K562 (cell line): Measurements from ENCODE around the gene PIH1D1. TPM values are rescaled to one million over a fixed set of nuclear protein-coding genes. Genes with fewer than 3 reads are reported as not detected.
A peak's percentile ranks its signal among the peaks of the same experiment; 100 is the strongest.

Experiments
- BCOR ChIP-seq: fragments of 450-650 bp; IDR thresholded peaks from 2 replicates; pipeline ENCODE4 v1.6.1; 2016
- CBFB ChIP-seq: sonication (generic); formaldehyde crosslinking; IDR thresholded peaks from 2 replicates; pipeline ENCODE4 v1.4.0; 2020; ENCODE audit warnings: mild to moderate bottlenecking, missing genetic modification reagents
- ERF ChIP-seq: fragments of 450-650 bp; formaldehyde crosslinking; IDR thresholded peaks from 2 replicates; pipeline ENCODE4 v1.4.0; 2020; ENCODE audit warnings: mild to moderate bottlenecking, mixed read lengths
- HCFC1 ChIP-seq: IDR thresholded peaks from 2 replicates; pipeline ENCODE4 v1.6.1; 2012; ENCODE audit warnings: low read depth, low read length, improper control_type of control experiment
- HDAC2 ChIP-seq: fragments of 450-650 bp; IDR thresholded peaks from 2 replicates; pipeline ENCODE4 v1.6.1; 2016; ENCODE audit warnings: mild to moderate bottlenecking
- JUND ChIP-seq, 2 experiments: IDR thresholded peaks; 2 replicates in 1 of 2; 3 replicates in 1 of 2; pipeline ENCODE4 v1.6.1; 2011; ENCODE audit warnings: borderline replicate concordance in 2 of 2, low read depth in 2 of 2, low read length in 2 of 2, improper control_type of control experiment in 1 of 2, missing biosample characterization in 1 of 2, missing genetic modification characterization in 1 of 2, missing genetic modification reagents in 1 of 2
- L3MBTL2 ChIP-seq: fragments of 450-650 bp; IDR thresholded peaks from 2 replicates; pipeline ENCODE4 v1.6.1; 2016; ENCODE audit warnings: mild to moderate bottlenecking, moderate library complexity
- WHSC1 ChIP-seq: IDR thresholded peaks from one replicate; pipeline ENCODE4 v1.6.1; 2012; ENCODE audit warnings: low read length, control low read depth, inconsistent platforms
- ZNF75A ChIP-seq: fragments of 450-650 bp; formaldehyde crosslinking; IDR thresholded peaks from 2 replicates; pipeline ENCODE4 v1.4.0; 2020; ENCODE audit warnings: mild to moderate bottlenecking
- polyA plus RNA-seq, 8 experiments: library from polyadenylated mRNA; depleted of rRNA in 4 of 8; stranded (reverse) in 5 of 8; unstranded in 3 of 8; fragments of >200 nt; fragmentation: Nextera tagmentation in 2 of 8; fragmentation: Illumina TruSeq in 1 of 8; extraction: Ambion mirVana in 2 of 8; extraction: Trizol in 1 of 8; gene quantifications; 2 replicates each; pipeline versions ENCODE4 v1.2.1 to v1.2.3, GENCODE V29; 2011 to 2014; ENCODE audit warnings: inconsistent platforms in 1 of 8, missing spikeins in 1 of 8
- total RNA-seq, 7 experiments: library from RNA; depleted of rRNA in 6 of 7; stranded (reverse); fragments of >200 nt in 6 of 7; fragmentation: Illumina TruSeq in 2 of 7; extraction: Trizol in 2 of 7; gene quantifications; 2 replicates each; pipeline versions ENCODE4 v1.2.1 to v1.2.3, GENCODE V29; 2011 to 2021; ENCODE audit warnings: low replicate concordance in 1 of 7
- TF ChIP-seq, protein P1 (sequence below): sonication (generic); formaldehyde crosslinking; IDR thresholded peaks from 2 replicates; pipeline ENCODE4 v1.9.0; 2022; ENCODE audit warnings: mild to moderate bottlenecking, missing genetic modification reagents
- TF ChIP-seq, protein P2 (sequence below), 2 experiments: IDR thresholded peaks; 2 replicates each; pipeline ENCODE4 v1.6.1; 2011; ENCODE audit warnings: borderline replicate concordance in 1 of 2, control low read depth in 1 of 2, low read depth in 1 of 2, low read length in 1 of 2, mild to moderate bottlenecking in 1 of 2, mixed read lengths in 1 of 2, moderate library complexity in 1 of 2; ENCODE audit not compliant: insufficient read depth in 1 of 2, insufficient read length in 1 of 2, poor library complexity in 1 of 2, severe bottlenecking in 1 of 2; ENCODE audit errors: extremely low read depth in 1 of 2
- TF ChIP-seq, protein P3 (sequence below): sonication (generic); formaldehyde crosslinking; IDR thresholded peaks from 2 replicates; pipeline ENCODE4 v1.8.0; 2022; ENCODE audit warnings: mild to moderate bottlenecking, low read depth, missing genetic modification reagents
- TF ChIP-seq, protein P4 (sequence below): sonication (generic); formaldehyde crosslinking; IDR thresholded peaks from 2 replicates; pipeline ENCODE4 v1.8.0; 2022; ENCODE audit warnings: mild to moderate bottlenecking, missing genetic modification reagents
- TF ChIP-seq, protein P5 (sequence below): fragments of 450-650 bp; IDR thresholded peaks from 2 replicates; pipeline ENCODE4 v1.6.1; 2016; ENCODE audit warnings: antibody characterized with exemption

The PIH1D1 gene
- total and polyA plus RNA-seq, 9 of the 15 experiments (the other 6 are each of a cell fraction or from before 2014, with no cell fraction given) = 26.5 to 224 (median 137) TPM

DNA sequence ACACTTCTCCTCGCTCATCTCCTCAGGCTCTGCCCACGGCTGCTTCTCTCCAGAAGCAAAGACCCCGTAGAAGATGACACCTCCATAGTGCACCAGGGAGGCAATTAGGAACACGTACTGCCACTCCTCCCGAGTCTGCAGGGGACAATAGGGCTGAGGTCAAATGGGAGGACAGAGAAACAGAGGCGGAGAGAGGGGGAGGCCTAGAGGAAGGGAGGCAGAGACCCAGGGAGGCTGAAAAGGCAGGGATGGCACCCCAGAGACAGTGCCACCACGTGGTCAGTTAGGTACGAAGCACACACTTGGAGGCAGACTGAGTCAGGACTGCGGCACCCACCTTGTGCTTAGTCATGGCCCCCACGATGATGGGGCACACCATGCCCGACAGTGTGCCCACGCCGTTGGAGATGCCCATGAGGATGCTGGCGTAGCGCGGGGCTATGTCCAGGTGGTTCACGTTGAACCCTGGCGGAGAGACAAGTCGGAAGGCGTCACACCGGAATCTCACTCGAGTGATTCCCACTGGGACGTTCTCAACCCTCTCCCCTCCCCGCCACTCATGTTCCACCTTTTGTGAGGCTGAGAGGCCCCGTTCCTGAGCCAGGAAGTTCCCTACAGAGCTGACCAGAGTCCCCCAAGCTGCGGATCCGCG lies 20.8 kb downstream of the PIH1D1 start (continued):
- TF ChIP-seq, protein P1, sequence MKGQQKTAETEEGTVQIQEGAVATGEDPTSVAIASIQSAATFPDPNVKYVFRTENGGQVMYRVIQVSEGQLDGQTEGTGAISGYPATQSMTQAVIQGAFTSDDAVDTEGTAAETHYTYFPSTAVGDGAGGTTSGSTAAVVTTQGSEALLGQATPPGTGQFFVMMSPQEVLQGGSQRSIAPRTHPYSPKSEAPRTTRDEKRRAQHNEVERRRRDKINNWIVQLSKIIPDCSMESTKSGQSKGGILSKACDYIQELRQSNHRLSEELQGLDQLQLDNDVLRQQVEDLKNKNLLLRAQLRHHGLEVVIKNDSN = peak; percentile 75
- TF ChIP-seq, protein P2, sequence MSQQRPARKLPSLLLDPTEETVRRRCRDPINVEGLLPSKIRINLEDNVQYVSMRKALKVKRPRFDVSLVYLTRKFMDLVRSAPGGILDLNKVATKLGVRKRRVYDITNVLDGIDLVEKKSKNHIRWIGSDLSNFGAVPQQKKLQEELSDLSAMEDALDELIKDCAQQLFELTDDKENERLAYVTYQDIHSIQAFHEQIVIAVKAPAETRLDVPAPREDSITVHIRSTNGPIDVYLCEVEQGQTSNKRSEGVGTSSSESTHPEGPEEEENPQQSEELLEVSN (IDR thresholded peaks at IDR 0.05; ENCODE audit: borderline replicate concordance in 1 of 2, extremely low read depth in 1 of 2, insufficient read depth in 1 of 2, insufficient read length in 1 of 2, low read depth in 1 of 2, low read length in 1 of 2, poor library complexity in 1 of 2, severe bottlenecking in 1 of 2) = peak; percentile 69 to 94
- TF ChIP-seq CBFB (CRISPR knock-in tag) = peak; percentile 69; the same call in 1 of the 2 replicates
- TF ChIP-seq JUND (IDR thresholded peaks at IDR 0.05; ENCODE audit: borderline replicate concordance, low read depth, low read length) = peak; percentile 20; the same call in 1 of the 2 replicates
- 0 out of 3 replicates have a peak, but pooled peaks have one; percentile 24 for TF ChIP-seq JUND (tag; IDR thresholded peaks at IDR 0.05; ENCODE audit: borderline replicate concordance, low read depth, low read length)
- TF ChIP-seq, protein P3, sequence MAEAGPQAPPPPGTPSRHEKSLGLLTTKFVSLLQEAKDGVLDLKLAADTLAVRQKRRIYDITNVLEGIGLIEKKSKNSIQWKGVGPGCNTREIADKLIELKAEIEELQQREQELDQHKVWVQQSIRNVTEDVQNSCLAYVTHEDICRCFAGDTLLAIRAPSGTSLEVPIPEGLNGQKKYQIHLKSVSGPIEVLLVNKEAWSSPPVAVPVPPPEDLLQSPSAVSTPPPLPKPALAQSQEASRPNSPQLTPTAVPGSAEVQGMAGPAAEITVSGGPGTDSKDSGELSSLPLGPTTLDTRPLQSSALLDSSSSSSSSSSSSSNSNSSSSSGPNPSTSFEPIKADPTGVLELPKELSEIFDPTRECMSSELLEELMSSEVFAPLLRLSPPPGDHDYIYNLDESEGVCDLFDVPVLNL (CRISPR knock-in tag) = peak; percentile 59
- TF ChIP-seq, protein P4, sequence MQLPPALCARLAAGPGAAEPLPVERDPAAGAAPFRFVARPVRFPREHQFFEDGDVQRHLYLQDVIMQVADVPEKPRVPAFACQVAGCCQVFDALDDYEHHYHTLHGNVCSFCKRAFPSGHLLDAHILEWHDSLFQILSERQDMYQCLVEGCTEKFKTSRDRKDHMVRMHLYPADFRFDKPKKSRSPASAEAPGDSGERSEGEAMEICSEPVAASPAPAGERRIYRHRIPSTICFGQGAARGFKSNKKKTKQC (CRISPR knock-in tag) = 0 out of 2 replicates have a peak, but pooled peaks have one; percentile 43
- no peak for TF ChIP-seq ERF (CRISPR knock-in tag)
- TF ChIP-seq ZNF75A (CRISPR knock-in tag) = no peak
- TF ChIP-seq BCOR = peak; percentile 74; the same call in 1 of the 2 replicates
- TF ChIP-seq L3MBTL2 = peak; percentile 78
- peak; percentile 35 for TF ChIP-seq WHSC1
- TF ChIP-seq, protein P5, sequence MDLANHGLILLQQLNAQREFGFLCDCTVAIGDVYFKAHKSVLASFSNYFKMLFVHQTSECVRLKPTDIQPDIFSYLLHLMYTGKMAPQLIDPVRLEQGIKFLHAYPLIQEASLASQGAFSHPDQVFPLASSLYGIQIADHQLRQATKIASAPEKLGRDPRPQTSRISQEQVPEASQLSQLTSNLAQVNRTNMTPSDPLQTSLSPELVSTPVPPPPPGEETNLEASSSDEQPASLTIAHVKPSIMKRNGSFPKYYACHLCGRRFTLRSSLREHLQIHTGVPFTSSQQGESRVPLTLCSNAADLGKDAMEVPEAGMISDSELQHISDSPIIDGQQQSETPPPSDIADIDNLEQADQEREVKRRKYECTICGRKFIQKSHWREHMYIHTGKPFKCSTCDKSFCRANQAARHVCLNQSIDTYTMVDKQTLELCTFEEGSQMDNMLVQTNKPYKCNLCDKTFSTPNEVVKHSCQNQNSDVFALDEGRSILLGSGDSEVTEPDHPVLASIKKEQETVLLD = peak; percentile 56; the same call in 1 of the 2 replicates
- 0 out of 2 replicates have a peak, but pooled peaks have one; percentile 22 for TF ChIP-seq HDAC2
- TF ChIP-seq HCFC1 = no peak
